Vagina (tissue), 2 donors: ENCODE data around the gene TTF2. TPM values are rescaled to one million over a fixed set of nuclear protein-coding genes. Genes with fewer than 3 reads are reported as not detected.

ENCODE experiments used
- DNase-seq, 2 donors: peaks; one replicate each; pipeline ENCODE4 v3.0.0-alpha.2; 2017; ENCODE audit errors: extremely low spot score in 2 of 2
- H3K27ac ChIP-seq: fragments of 200-600 bp; sonication (generic); one replicate; pipeline ENCODE4 v1.5.1; 2019
- H3K27me3 ChIP-seq: fragments of 200-600 bp; sonication (generic); one replicate; pipeline ENCODE4 v1.5.1; 2019
- H3K36me3 ChIP-seq, 2 donors: fragments of 200-600 bp; sonication (generic); one replicate each; pipeline ENCODE4 v1.5.1; 2017 to 2019
- H3K4me1 ChIP-seq: fragments of 200-600 bp; sonication (generic); one replicate; pipeline ENCODE4 v1.5.1; 2019
- H3K4me3 ChIP-seq, 2 donors: fragments of 200-600 bp; sonication (generic); 1 replicate in 1 of 2; 2 replicates in 1 of 2; pipeline ENCODE4 v1.5.1; 2016 to 2019
- H3K9me3 ChIP-seq: fragments of 200-600 bp; sonication (generic); one replicate; pipeline ENCODE4 v1.5.1; 2019
- POLR2A ChIP-seq, 2 donors: fragments of 450-650 bp; IDR thresholded peaks; one replicate each; pipeline ENCODE4 v1.6.1; 2017; ENCODE audit warnings: antibody characterized with exemption in 2 of 2, mild to moderate bottlenecking in 2 of 2, moderate library complexity in 2 of 2
- POLR2AphosphoS5 ChIP-seq, 2 donors: sonication (generic); formaldehyde crosslinking; IDR thresholded peaks; one replicate each; pipeline ENCODE4 v1.9.0; 2017; ENCODE audit warnings: antibody characterized with exemption in 2 of 2, mild to moderate bottlenecking in 2 of 2, low read depth in 1 of 2; ENCODE audit not compliant: insufficient read depth in 1 of 2
- intact Hi-C: fragments of 100-400 bp; cut with DNase I; formaldehyde crosslinking; loops from one replicate; pipeline ENCODE4 v1.15.1; 2023
- total RNA-seq: library from RNA; depleted of rRNA; stranded (reverse); fragments of >200 nt; gene quantifications from one replicate; pipeline ENCODE4 v1.2.3, GENCODE V29; 2016
- TF ChIP-seq, protein P1 (sequence below), 3 experiments: fragments of 450-650 bp in 2 of 3; fragments of 200-600 bp in 1 of 3; sonication (generic) in 1 of 3; IDR thresholded peaks; one replicate each; pipeline ENCODE4 v1.5.1; 2017 to 2019; ENCODE audit warnings: antibody characterized with exemption in 3 of 3, mild to moderate bottlenecking in 2 of 3, moderate library complexity in 2 of 3

The TTF2 gene
- total RNA-seq, 1 donor from 2014 or later, result 7.6 TPM

DNA sequence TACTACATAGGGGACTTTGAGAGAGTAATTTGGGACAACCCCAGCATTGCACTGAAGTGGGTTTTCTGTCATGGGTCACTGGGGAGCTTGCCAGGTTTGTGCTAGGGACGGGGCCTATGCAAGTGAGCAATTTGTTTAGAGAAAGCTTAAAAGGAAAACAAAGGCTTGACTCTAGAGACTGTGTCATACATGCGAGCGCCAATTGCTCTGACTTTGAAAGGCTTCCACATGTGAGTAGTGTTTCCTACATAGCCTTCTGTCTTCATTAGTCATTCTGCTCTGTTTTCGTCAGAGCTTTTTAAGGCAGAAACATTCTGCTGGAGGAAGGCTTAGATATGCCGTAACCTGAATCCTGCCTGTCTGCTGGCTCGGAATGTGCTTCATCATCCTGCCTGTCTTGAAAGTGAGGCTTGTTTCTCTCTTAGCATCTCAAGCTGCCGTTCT is 33.0 kb downstream of the TTF2 start:
- H3K36me3 ChIP-seq, result no peaks in the 10 kb centered on the region
- H3K9me3 ChIP-seq, result no peaks in the 10 kb centered on the region
- H3K27ac ChIP-seq, result peak overlapping the region; percentile 68
- H3K27me3 ChIP-seq, result no peaks in the 10 kb centered on the region
- TF ChIP-seq POLR2AphosphoS5 (IDR thresholded peaks at IDR 0.05; ENCODE audit: insufficient read depth in 1 of 2, low read depth in 1 of 2) (peak in 1 of 2 donors; percentile 84), POLR2A (IDR thresholded peaks at IDR 0.05) (no peak)
- no peaks in the 10 kb centered on the region for H3K4me1 ChIP-seq
- intact Hi-C loops, result no loop called here
- no peak overlapping the region for H3K4me3 ChIP-seq
- peak in 1 of 2 donors; percentile 90 for DNase-seq

DNA sequence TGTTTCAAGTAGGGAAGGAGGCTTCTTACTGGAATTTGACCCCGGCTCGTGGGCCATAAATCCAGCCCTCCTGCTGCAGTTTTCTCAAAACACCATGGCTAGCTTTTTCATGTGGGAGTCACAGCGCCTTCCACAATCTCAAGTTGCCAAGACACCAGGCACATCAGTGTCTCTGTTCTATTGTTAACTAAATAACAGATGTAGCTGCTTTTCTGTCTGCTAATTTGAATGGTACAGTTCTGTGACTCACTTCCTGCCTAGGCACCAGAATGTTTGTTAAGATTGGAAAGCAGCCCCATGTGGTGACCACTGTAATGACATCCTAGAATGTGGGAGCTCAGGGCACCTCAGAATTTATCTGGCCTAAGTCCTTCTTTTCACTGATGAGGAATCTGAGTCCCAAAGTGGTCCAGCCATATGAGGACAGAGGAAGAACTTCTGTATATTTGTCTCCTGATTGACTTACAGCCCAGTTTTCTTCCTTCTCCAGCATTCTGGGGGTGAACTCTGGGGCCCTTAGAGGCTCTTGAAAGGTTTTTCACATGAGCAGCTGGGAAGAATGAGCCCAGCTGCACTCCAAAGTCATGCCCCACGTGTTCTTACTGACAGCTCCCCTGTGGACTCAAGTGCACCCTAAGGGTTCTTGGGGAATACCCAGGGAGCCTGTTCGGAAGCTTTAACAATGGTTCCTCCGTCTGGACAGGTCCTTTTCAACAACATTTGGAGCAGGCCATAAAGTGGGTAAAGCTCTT is 33.9 kb downstream of the TTF2 start:
- peaks cover 0 to 4% of the 10 kb centered on the region in 2 donors for H3K36me3 ChIP-seq
- intact Hi-C loops, result no loop called here
- no peaks in the 10 kb centered on the region for H3K9me3 ChIP-seq
- peak overlapping the region; percentile 68 for H3K27ac ChIP-seq
- no peak for DNase-seq
- H3K4me1 ChIP-seq, result no peaks in the 10 kb centered on the region
- TF ChIP-seq, protein P1, sequence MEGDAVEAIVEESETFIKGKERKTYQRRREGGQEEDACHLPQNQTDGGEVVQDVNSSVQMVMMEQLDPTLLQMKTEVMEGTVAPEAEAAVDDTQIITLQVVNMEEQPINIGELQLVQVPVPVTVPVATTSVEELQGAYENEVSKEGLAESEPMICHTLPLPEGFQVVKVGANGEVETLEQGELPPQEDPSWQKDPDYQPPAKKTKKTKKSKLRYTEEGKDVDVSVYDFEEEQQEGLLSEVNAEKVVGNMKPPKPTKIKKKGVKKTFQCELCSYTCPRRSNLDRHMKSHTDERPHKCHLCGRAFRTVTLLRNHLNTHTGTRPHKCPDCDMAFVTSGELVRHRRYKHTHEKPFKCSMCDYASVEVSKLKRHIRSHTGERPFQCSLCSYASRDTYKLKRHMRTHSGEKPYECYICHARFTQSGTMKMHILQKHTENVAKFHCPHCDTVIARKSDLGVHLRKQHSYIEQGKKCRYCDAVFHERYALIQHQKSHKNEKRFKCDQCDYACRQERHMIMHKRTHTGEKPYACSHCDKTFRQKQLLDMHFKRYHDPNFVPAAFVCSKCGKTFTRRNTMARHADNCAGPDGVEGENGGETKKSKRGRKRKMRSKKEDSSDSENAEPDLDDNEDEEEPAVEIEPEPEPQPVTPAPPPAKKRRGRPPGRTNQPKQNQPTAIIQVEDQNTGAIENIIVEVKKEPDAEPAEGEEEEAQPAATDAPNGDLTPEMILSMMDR (IDR thresholded peaks at IDR 0.05), result no peak
- TF ChIP-seq POLR2AphosphoS5 (IDR thresholded peaks at IDR 0.05; ENCODE audit: insufficient read depth in 1 of 2, low read depth in 1 of 2), result no peak
- TF ChIP-seq POLR2A (IDR thresholded peaks at IDR 0.05), result no peak
- H3K4me3 ChIP-seq, result no peak overlapping the region
- H3K27me3 ChIP-seq, result no peaks in the 10 kb centered on the region

DNA sequence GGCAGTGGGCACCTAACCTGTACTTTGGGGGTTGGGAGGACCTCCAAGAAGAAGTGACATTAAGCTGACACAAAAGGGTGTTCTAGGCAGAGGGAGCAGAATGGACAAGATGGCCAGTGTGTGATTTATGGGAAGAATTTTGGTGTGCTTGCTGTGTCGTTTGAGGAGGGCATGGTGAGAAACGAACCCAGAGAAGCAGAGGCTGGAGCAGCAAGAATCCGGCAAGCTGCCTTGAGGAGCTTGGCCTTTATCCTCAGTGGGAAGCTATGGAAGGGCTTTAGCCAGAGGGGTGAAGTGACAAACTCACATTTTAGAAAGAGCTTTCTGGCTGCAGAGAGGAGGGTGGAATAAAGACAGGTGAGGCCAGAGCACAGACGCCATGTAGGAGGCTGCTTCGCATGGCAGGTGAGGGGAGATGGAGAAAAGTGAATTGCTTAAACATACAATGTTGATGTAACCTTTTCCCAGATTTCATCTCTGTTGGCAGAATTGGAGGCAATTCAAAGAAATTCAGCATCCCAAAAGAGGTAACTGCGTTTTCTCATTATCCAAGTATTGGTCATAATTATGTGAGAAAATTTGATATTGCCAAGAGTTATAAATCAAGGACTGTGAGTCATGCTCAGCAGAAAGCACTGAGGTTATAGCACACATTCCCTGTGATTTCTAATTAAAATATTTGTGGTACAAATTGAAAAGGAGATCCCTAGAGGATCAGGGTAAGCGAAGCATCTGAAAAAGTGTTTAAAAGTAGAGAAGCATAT is 34.9 kb downstream of the TTF2 start:
- no peaks in the 10 kb centered on the region for H3K9me3 ChIP-seq
- no peak overlapping the region for H3K4me3 ChIP-seq
- no peaks in the 10 kb centered on the region for H3K4me1 ChIP-seq
- H3K36me3 ChIP-seq, result peaks cover 0 to 4% of the 10 kb centered on the region in 2 donors
- no peaks in the 10 kb centered on the region for H3K27me3 ChIP-seq
- TF ChIP-seq, protein P1 (IDR thresholded peaks at IDR 0.05), result no peak
- TF ChIP-seq POLR2AphosphoS5 (IDR thresholded peaks at IDR 0.05; ENCODE audit: insufficient read depth in 1 of 2, low read depth in 1 of 2) (no peak), POLR2A (IDR thresholded peaks at IDR 0.05) (no peak)
- no peak for DNase-seq
- intact Hi-C loops, result no loop called here
- no peak overlapping the region for H3K27ac ChIP-seq

DNA sequence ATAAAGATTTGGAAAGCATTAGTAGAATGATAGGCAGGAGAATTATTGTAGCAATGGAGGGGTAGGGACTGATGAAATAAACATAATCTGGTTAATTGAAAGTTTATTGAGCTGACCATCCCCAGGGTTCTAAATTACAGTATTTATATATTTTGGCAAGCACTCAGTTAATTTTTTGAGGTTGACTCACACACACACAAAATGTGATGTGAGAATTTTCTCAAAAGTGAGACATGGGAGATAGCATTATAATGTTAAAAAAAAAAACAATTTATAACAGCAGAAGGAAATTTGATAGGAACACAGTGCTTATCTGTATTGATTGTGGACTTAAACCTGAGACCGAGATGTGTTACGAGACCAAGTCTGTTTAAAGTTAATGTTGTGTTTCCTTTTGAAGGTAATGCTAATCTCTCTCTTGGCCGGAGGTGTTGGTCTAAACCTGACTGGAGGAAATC is 36.9 kb downstream of the TTF2 start:
- H3K9me3 ChIP-seq, result no peaks in the 10 kb centered on the region
- no peak for DNase-seq
- no peak overlapping the region for H3K4me3 ChIP-seq
- TF ChIP-seq POLR2A (IDR thresholded peaks at IDR 0.05) (no peak), POLR2AphosphoS5 (IDR thresholded peaks at IDR 0.05; ENCODE audit: insufficient read depth in 1 of 2, low read depth in 1 of 2) (no peak)
- TF ChIP-seq, protein P1 (IDR thresholded peaks at IDR 0.05), result no peak
- H3K4me1 ChIP-seq, result no peaks in the 10 kb centered on the region
- no peak overlapping the region for H3K27ac ChIP-seq
- H3K36me3 ChIP-seq, result peaks cover 0 to 12% of the 10 kb centered on the region in 2 donors
- intact Hi-C loops, result no loop called here
- H3K27me3 ChIP-seq, result no peaks in the 10 kb centered on the region

DNA sequence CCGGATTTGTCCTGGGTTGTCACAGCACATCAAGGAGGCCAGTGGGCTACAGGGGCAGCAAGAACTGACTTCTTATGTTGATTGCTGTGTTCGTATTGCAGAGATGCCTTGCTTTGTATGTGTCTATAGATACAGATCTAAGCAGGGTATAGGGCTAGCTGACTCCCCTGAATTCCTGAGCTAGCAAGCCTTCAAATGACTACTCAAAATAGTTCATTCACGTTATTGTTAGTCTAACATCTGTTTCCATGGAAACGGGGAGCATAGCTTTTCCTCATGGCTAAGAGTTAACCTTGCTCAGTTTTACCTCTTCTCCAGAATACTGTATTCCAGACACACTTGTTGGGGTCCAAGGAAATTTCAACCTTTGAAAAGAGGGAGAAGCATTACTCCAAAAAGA is 37.3 kb downstream of the TTF2 start:
- TF ChIP-seq POLR2AphosphoS5 (IDR thresholded peaks at IDR 0.05; ENCODE audit: insufficient read depth in 1 of 2, low read depth in 1 of 2), result no peak
- TF ChIP-seq, protein P1 (IDR thresholded peaks at IDR 0.05), result no peak
- no peak for TF ChIP-seq POLR2A (IDR thresholded peaks at IDR 0.05)
- Histone ChIP-seq H3K36me3 (peaks cover 0 to 12% of the 10 kb centered on the region in 2 donors), H3K27ac (no peak overlapping the region), H3K9me3 (no peaks in the 10 kb centered on the region), H3K4me1 (no peaks in the 10 kb centered on the region), H3K27me3 (no peaks in the 10 kb centered on the region), H3K4me3 (no peak overlapping the region)
- intact Hi-C loops, result no loop called here
- DNase-seq, result no peak
